WTC11 (cell line): ENCODE measurements around the gene ZIC4. TPM values are rescaled to one million over a fixed set of nuclear protein-coding genes. Genes with fewer than 3 reads are reported as not detected.

Source experiments
- ATAC-seq: fragments of 200-7000 bp; cut with Tn5 transposase; 2 replicates; pipeline ENCODE4 v1.10.0; 2021; ENCODE audit warnings: mild to moderate bottlenecking, moderate library complexity
- CTCF ChIA-PET: fragments of 300-600 bp; sonication (Branson Sonifier 250); formaldehyde crosslinking; loops from one replicate; lab custom pipeline; 2021; ENCODE audit warnings: antibody characterized with exemption; lab: Charles Lee
- POLR2A ChIA-PET: fragments of 350-600 bp; sonication (Branson Sonifier 250); formaldehyde crosslinking; loops from one replicate; lab custom pipeline; 2021; ENCODE audit warnings: antibody characterized with exemption; lab: Charles Lee
- DNase-seq: peaks from one replicate; pipeline ENCODE4 v3.0.0; 2021; ENCODE audit warnings: low spot score
- H3K27ac Mint-ChIP-seq: 2 replicates; pipeline ENCODE4 v1.8.0; 2021; ENCODE audit warnings: mixed read lengths
- H3K27me3 Mint-ChIP-seq: 2 replicates; pipeline ENCODE4 v1.8.0; 2021; ENCODE audit warnings: low read depth, mild to moderate bottlenecking, moderate library complexity, mixed read lengths
- H3K36me3 Mint-ChIP-seq: 2 replicates; pipeline ENCODE4 v1.8.0; 2021; ENCODE audit warnings: mixed read lengths
- H3K4me1 Mint-ChIP-seq: 2 replicates; pipeline ENCODE4 v1.8.0; 2022; ENCODE audit warnings: mixed read lengths
- H3K4me3 Mint-ChIP-seq: 2 replicates; pipeline ENCODE4 v1.8.0; 2021; ENCODE audit warnings: mild to moderate bottlenecking, moderate library complexity, mixed read lengths
- H3K9me3 Mint-ChIP-seq: 2 replicates; pipeline ENCODE4 v1.8.0; 2021; ENCODE audit warnings: mixed read lengths
- ELF4 ChIP-seq: sonication (generic); formaldehyde crosslinking; IDR thresholded peaks from 2 replicates; pipeline ENCODE4 v1.8.1; 2022; ENCODE audit warnings: low read depth, mild to moderate bottlenecking, moderate library complexity, missing genetic modification reagents
- FOXK1 ChIP-seq: sonication (generic); formaldehyde crosslinking; IDR thresholded peaks from 2 replicates; pipeline ENCODE4 v1.8.0; 2022; ENCODE audit warnings: mild to moderate bottlenecking, moderate library complexity, missing genetic modification reagents
- FOXP1 ChIP-seq: sonication (generic); formaldehyde crosslinking; IDR thresholded peaks from 2 replicates; pipeline ENCODE4 v1.8.0; 2022; ENCODE audit warnings: missing genetic modification reagents, mild to moderate bottlenecking, moderate library complexity, borderline replicate concordance
- MXD4 ChIP-seq: fragments of 250-450 bp; sonication (Bioruptor Pico); IDR thresholded peaks from 2 replicates; pipeline ENCODE4 v1.8.0; 2021; ENCODE audit warnings: mild to moderate bottlenecking, moderate library complexity, borderline replicate concordance
- MYBL2 ChIP-seq: sonication (generic); formaldehyde crosslinking; IDR thresholded peaks from 2 replicates; pipeline ENCODE4 v1.8.1; 2023; ENCODE audit warnings: mild to moderate bottlenecking, moderate library complexity, missing genetic modification reagents
- NFATC4 ChIP-seq: fragments of 250-450 bp; sonication (Bioruptor Pico); IDR thresholded peaks from 2 replicates; pipeline ENCODE4 v1.9.0; 2021; ENCODE audit warnings: mild to moderate bottlenecking
- PRRX2 ChIP-seq: fragments of 250-450 bp; sonication (Bioruptor Pico); IDR thresholded peaks from 2 replicates; pipeline ENCODE4 v1.8.0; 2021; ENCODE audit warnings: mild to moderate bottlenecking
- SOX15 ChIP-seq: fragments of 250-450 bp; sonication (Bioruptor Pico); IDR thresholded peaks from 2 replicates; pipeline ENCODE4 v1.9.0; 2021; ENCODE audit warnings: mild to moderate bottlenecking
- TP53 ChIP-seq: sonication (generic); formaldehyde crosslinking; IDR thresholded peaks from 2 replicates; pipeline ENCODE4 v1.8.1; 2023; ENCODE audit warnings: mild to moderate bottlenecking, missing genetic modification reagents
- ZBTB21 ChIP-seq: sonication (generic); formaldehyde crosslinking; IDR thresholded peaks from 2 replicates; pipeline ENCODE4 v1.8.1; 2023; ENCODE audit warnings: mild to moderate bottlenecking, missing genetic modification reagents, borderline replicate concordance
- ZNF416 ChIP-seq: fragments of 250-450 bp; sonication (Bioruptor Pico); IDR thresholded peaks from 2 replicates; pipeline ENCODE4 v1.9.0; 2021; ENCODE audit warnings: mild to moderate bottlenecking, inconsistent platforms
- ZNF671 ChIP-seq: fragments of 250-450 bp; sonication (Bioruptor Pico); IDR thresholded peaks from 2 replicates; pipeline ENCODE4 v1.8.0; 2021; ENCODE audit warnings: mild to moderate bottlenecking
- total RNA-seq: library from RNA; stranded (reverse); gene quantifications from 3 replicates; pipeline ENCODE4 v1.2.3, GENCODE V29; 2021
- TF ChIP-seq, protein P1 (sequence below): fragments of 250-450 bp; sonication (Bioruptor Pico); IDR thresholded peaks from 2 replicates; pipeline ENCODE4 v1.8.0; 2021; ENCODE audit warnings: mild to moderate bottlenecking
- TF ChIP-seq, protein P2 (sequence below): sonication (generic); formaldehyde crosslinking; IDR thresholded peaks from 2 replicates; pipeline ENCODE4 v1.8.1; 2023; ENCODE audit warnings: mild to moderate bottlenecking, missing genetic modification reagents, borderline replicate concordance
- TF ChIP-seq, protein P3 (sequence below): sonication (generic); formaldehyde crosslinking; IDR thresholded peaks from 2 replicates; pipeline ENCODE4 v1.8.0; 2023; ENCODE audit warnings: mild to moderate bottlenecking, missing genetic modification reagents
- TF ChIP-seq, protein P4 (sequence below): sonication (generic); formaldehyde crosslinking; IDR thresholded peaks from 2 replicates; pipeline ENCODE4 v1.8.1; 2022; ENCODE audit warnings: low read depth, mild to moderate bottlenecking, moderate library complexity, missing genetic modification reagents, borderline replicate concordance
- TF ChIP-seq, protein P5 (sequence below): sonication (generic); formaldehyde crosslinking; IDR thresholded peaks from 2 replicates; pipeline ENCODE4 v1.8.0; 2022; ENCODE audit warnings: mild to moderate bottlenecking, missing genetic modification reagents
- TF ChIP-seq, protein P6 (sequence below): sonication (generic); formaldehyde crosslinking; conservative IDR thresholded peaks from 2 replicates; pipeline ENCODE4 v1.8.1; 2023; ENCODE audit warnings: mild to moderate bottlenecking, low read depth, missing genetic modification reagents, moderate library complexity

ZIC4 gene
- total RNA-seq, 1 experiment from 2014 or later, result 3.5 TPM

DNA sequence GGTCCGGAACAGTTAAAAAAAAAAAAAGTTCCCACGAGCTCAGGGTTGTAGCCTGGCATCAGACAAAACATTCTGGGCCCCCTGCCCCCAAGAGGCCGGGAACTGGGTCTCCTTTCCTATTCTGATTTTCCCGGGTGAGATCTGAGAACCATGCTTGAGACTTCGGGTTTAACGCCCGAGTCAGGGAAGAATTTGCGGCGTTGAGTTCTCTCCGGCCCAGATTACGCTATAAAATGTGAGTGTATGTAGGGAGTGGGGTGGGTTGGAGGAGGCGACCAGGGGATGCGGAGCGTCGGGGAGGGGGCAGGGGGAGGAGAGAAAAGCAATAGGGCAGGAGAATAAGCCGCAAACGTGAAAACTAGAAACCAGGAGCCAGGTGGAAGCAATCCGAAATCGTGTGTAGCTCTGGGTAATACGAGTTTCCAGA is 5.5 kb upstream of the ZIC4 start:
- Mint-ChIP-seq H3K9me3 (no peaks in the 10 kb centered on the region), H3K27ac (0 out of 2 replicates have a peak overlapping the region, but pooled peaks have one; percentile 1), H3K36me3 (peaks cover 3% of the 10 kb centered on the region; the same call in 1 of the 2 replicates), H3K27me3 (peaks cover 99% of the 10 kb centered on the region), H3K4me3 (peak overlapping the region; percentile 73), H3K4me1 (peaks cover 76% of the 10 kb centered on the region)
- ATAC-seq, result no peak
- no peak for DNase-seq
- no peak for TF ChIP-seq FOXK1 (CRISPR knock-in tag)
- TF ChIP-seq, protein P1, sequence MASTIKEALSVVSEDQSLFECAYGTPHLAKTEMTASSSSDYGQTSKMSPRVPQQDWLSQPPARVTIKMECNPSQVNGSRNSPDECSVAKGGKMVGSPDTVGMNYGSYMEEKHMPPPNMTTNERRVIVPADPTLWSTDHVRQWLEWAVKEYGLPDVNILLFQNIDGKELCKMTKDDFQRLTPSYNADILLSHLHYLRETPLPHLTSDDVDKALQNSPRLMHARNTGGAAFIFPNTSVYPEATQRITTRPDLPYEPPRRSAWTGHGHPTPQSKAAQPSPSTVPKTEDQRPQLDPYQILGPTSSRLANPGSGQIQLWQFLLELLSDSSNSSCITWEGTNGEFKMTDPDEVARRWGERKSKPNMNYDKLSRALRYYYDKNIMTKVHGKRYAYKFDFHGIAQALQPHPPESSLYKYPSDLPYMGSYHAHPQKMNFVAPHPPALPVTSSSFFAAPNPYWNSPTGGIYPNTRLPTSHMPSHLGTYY (CRISPR knock-in tag), result no peak
- TF ChIP-seq, protein P2, sequence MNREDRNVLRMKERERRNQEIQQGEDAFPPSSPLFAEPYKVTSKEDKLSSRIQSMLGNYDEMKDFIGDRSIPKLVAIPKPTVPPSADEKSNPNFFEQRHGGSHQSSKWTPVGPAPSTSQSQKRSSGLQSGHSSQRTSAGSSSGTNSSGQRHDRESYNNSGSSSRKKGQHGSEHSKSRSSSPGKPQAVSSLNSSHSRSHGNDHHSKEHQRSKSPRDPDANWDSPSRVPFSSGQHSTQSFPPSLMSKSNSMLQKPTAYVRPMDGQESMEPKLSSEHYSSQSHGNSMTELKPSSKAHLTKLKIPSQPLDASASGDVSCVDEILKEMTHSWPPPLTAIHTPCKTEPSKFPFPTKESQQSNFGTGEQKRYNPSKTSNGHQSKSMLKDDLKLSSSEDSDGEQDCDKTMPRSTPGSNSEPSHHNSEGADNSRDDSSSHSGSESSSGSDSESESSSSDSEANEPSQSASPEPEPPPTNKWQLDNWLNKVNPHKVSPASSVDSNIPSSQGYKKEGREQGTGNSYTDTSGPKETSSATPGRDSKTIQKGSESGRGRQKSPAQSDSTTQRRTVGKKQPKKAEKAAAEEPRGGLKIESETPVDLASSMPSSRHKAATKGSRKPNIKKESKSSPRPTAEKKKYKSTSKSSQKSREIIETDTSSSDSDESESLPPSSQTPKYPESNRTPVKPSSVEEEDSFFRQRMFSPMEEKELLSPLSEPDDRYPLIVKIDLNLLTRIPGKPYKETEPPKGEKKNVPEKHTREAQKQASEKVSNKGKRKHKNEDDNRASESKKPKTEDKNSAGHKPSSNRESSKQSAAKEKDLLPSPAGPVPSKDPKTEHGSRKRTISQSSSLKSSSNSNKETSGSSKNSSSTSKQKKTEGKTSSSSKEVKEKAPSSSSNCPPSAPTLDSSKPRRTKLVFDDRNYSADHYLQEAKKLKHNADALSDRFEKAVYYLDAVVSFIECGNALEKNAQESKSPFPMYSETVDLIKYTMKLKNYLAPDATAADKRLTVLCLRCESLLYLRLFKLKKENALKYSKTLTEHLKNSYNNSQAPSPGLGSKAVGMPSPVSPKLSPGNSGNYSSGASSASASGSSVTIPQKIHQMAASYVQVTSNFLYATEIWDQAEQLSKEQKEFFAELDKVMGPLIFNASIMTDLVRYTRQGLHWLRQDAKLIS (CRISPR knock-in tag), result no peak
- TF ChIP-seq MXD4 (CRISPR knock-in tag), result no peak
- TF ChIP-seq, protein P3, sequence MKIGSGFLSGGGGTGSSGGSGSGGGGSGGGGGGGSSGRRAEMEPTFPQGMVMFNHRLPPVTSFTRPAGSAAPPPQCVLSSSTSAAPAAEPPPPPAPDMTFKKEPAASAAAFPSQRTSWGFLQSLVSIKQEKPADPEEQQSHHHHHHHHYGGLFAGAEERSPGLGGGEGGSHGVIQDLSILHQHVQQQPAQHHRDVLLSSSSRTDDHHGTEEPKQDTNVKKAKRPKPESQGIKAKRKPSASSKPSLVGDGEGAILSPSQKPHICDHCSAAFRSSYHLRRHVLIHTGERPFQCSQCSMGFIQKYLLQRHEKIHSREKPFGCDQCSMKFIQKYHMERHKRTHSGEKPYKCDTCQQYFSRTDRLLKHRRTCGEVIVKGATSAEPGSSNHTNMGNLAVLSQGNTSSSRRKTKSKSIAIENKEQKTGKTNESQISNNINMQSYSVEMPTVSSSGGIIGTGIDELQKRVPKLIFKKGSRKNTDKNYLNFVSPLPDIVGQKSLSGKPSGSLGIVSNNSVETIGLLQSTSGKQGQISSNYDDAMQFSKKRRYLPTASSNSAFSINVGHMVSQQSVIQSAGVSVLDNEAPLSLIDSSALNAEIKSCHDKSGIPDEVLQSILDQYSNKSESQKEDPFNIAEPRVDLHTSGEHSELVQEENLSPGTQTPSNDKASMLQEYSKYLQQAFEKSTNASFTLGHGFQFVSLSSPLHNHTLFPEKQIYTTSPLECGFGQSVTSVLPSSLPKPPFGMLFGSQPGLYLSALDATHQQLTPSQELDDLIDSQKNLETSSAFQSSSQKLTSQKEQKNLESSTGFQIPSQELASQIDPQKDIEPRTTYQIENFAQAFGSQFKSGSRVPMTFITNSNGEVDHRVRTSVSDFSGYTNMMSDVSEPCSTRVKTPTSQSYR (CRISPR knock-in tag), result no peak
- TF ChIP-seq ZBTB21 (CRISPR knock-in tag), result no peak
- TF ChIP-seq FOXP1 (CRISPR knock-in tag), result no peak
- no peak for TF ChIP-seq NFATC4 (CRISPR knock-in tag)
- TF ChIP-seq, protein P4, sequence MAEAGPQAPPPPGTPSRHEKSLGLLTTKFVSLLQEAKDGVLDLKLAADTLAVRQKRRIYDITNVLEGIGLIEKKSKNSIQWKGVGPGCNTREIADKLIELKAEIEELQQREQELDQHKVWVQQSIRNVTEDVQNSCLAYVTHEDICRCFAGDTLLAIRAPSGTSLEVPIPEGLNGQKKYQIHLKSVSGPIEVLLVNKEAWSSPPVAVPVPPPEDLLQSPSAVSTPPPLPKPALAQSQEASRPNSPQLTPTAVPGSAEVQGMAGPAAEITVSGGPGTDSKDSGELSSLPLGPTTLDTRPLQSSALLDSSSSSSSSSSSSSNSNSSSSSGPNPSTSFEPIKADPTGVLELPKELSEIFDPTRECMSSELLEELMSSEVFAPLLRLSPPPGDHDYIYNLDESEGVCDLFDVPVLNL (CRISPR knock-in tag), result no peak
- ChIA-PET POLR2A (interaction anchor here (0.7 to 2.3 kb wide), 6 partner anchors 11 to 20 kb away, joined by 3 to 23 read pairs (median 7); no protein-coding TSS in a partner anchor), CTCF (interaction anchor here (1.3 to 3.8 kb wide), 6 partner anchors 14 to 51 kb away, joined by 4 to 37 read pairs (median 12); no protein-coding TSS in a partner anchor)

DNA sequence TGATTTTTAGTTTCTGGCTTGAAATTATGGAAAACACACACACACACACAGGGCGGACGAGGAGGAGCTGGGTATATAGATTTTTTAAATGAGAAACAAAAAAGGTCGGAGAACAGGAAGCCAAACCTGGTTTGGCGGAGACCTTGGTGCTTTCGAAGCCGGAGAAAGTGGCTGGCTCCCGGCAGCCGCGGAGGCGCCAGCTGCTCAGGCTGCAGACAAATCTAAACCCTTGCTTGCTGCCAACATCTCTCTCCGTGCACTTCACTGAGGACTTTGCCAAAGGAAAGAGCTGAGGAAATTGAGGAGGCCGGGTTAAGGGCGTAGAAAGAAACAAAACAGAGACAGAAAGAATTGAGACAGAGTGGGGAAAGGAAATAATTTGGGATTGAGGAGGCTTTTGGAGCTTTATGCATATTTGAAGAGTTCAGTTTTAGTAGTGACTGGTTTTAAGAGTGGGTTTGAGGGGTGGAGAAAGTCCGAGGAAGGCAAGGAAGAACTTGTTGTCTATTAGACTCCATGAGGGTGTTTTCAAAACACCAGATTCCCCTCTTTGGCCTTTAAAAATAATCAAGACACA is 5.0 kb upstream of the ZIC4 start:
- CTCF ChIA-PET, result interaction anchor here (1.1 to 3.8 kb wide), 5 partner anchors 13 to 51 kb away, joined by 3 to 37 read pairs (median 15); no protein-coding TSS in a partner anchor
- no peaks in the 10 kb centered on the region for H3K9me3 Mint-ChIP-seq
- no peak for DNase-seq
- TF ChIP-seq MYBL2 (CRISPR knock-in tag) (no peak), ZNF416 (CRISPR knock-in tag) (no peak), ELF4 (CRISPR knock-in tag) (no peak), PRRX2 (no peak), TP53 (CRISPR knock-in tag) (no peak), SOX15 (CRISPR knock-in tag) (no peak), ZNF671 (CRISPR knock-in tag) (no peak)
- TF ChIP-seq, protein P1 (CRISPR knock-in tag), result no peak
- TF ChIP-seq, protein P5, sequence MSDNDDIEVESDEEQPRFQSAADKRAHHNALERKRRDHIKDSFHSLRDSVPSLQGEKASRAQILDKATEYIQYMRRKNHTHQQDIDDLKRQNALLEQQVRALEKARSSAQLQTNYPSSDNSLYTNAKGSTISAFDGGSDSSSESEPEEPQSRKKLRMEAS (CRISPR knock-in tag), result no peak
- TF ChIP-seq, protein P6, sequence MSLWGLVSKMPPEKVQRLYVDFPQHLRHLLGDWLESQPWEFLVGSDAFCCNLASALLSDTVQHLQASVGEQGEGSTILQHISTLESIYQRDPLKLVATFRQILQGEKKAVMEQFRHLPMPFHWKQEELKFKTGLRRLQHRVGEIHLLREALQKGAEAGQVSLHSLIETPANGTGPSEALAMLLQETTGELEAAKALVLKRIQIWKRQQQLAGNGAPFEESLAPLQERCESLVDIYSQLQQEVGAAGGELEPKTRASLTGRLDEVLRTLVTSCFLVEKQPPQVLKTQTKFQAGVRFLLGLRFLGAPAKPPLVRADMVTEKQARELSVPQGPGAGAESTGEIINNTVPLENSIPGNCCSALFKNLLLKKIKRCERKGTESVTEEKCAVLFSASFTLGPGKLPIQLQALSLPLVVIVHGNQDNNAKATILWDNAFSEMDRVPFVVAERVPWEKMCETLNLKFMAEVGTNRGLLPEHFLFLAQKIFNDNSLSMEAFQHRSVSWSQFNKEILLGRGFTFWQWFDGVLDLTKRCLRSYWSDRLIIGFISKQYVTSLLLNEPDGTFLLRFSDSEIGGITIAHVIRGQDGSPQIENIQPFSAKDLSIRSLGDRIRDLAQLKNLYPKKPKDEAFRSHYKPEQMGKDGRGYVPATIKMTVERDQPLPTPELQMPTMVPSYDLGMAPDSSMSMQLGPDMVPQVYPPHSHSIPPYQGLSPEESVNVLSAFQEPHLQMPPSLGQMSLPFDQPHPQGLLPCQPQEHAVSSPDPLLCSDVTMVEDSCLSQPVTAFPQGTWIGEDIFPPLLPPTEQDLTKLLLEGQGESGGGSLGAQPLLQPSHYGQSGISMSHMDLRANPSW (CRISPR knock-in tag), result no peak

More for the DNA sequence above, 5.0 kb upstream of the ZIC4 start:
- Mint-ChIP-seq H3K27me3 (peaks cover 99% of the 10 kb centered on the region), H3K36me3 (peaks cover 3% of the 10 kb centered on the region; the same call in 1 of the 2 replicates), H3K4me1 (peaks cover 76% of the 10 kb centered on the region), H3K4me3 (peak overlapping the region; percentile 73), H3K27ac (peak overlapping the region; percentile 15)
- ATAC-seq, result no peak
- POLR2A ChIA-PET, result interaction anchor here (0.5 to 2.3 kb wide), 3 partner anchors 14 to 40 kb away, joined by 7 to 14 read pairs (median 8); no protein-coding TSS in a partner anchor
